HepG2 (cell line): Measurements from ENCODE around the gene SIGLEC14. TPM values are rescaled to one million over a fixed set of nuclear protein-coding genes. Genes with fewer than 3 reads are reported as not detected.
A peak's percentile ranks its signal among the peaks of the same experiment; 100 is the strongest.

Experiments
- ARHGAP35 ChIP-seq: sonication (generic); formaldehyde crosslinking; IDR thresholded peaks from 2 replicates; pipeline ENCODE4 v1.9.0; 2022; ENCODE audit warnings: mild to moderate bottlenecking, inconsistent platforms, moderate library complexity, missing genetic modification reagents, borderline replicate concordance
- CENPBD1 ChIP-seq: sonication (generic); formaldehyde crosslinking; IDR thresholded peaks from 2 replicates; pipeline ENCODE4 v1.8.0; 2022; ENCODE audit warnings: missing genetic modification reagents, low read depth, mild to moderate bottlenecking, borderline replicate concordance
- CERS6 ChIP-seq: sonication (generic); formaldehyde crosslinking; IDR thresholded peaks from 2 replicates; pipeline ENCODE4 v1.5.0; 2020; ENCODE audit warnings: missing genetic modification reagents
- FOXA1 ChIP-seq, 2 experiments: fragments of 450-650 bp in 1 of 2; sonication (generic) in 1 of 2; formaldehyde crosslinking in 1 of 2; IDR thresholded peaks; 2 replicates each; pipeline versions ENCODE4 v1.4.0 to v1.6.1; 2016 to 2020; ENCODE audit warnings: missing genetic modification reagents in 1 of 2
- HOXA5 ChIP-seq: sonication (generic); formaldehyde crosslinking; IDR thresholded peaks from 2 replicates; pipeline ENCODE4 v1.4.0; 2020; ENCODE audit warnings: missing genetic modification reagents
- IRF1 ChIP-seq: sonication (generic); formaldehyde crosslinking; IDR thresholded peaks from 2 replicates; pipeline ENCODE4 v1.4.0; 2020; ENCODE audit warnings: low read depth, mild to moderate bottlenecking, missing genetic modification reagents
- MATR3 ChIP-seq: sonication (generic); formaldehyde crosslinking; IDR thresholded peaks from 2 replicates; pipeline ENCODE4 v1.4.0; 2020; ENCODE audit warnings: missing genetic modification reagents
- PHB2 ChIP-seq: fragments of 450-650 bp; IDR thresholded peaks from 2 replicates; pipeline ENCODE4 v1.6.1; 2018; ENCODE audit not compliant: partially characterized antibody
- SKI ChIP-seq: fragments of 450-650 bp; IDR thresholded peaks from one replicate; pipeline ENCODE4 v1.6.1; 2018; ENCODE audit warnings: mild to moderate bottlenecking; ENCODE audit not compliant: partially characterized antibody
- TFDP1 ChIP-seq: IDR thresholded peaks from 2 replicates; pipeline ENCODE4 v1.6.1; 2016; ENCODE audit warnings: missing compliant biosample characterization, missing genetic modification reagents, borderline replicate concordance
- THAP7 ChIP-seq: sonication (generic); formaldehyde crosslinking; IDR thresholded peaks from 2 replicates; pipeline ENCODE4 v1.8.1; 2023; ENCODE audit warnings: mild to moderate bottlenecking, missing genetic modification reagents
- U2AF1 ChIP-seq: fragments of 200-400 bp; formaldehyde crosslinking; optimal IDR thresholded peaks from 2 replicates; pipeline ENCODE3; 2017; ENCODE audit warnings: mild to moderate bottlenecking, low read depth, low read length
- ZNF20 ChIP-seq: sonication (generic); formaldehyde crosslinking; IDR thresholded peaks from 2 replicates; pipeline ENCODE4 v1.4.0; 2020; ENCODE audit warnings: mild to moderate bottlenecking, moderate library complexity, missing genetic modification reagents
- ZNF232 ChIP-seq: sonication (generic); formaldehyde crosslinking; IDR thresholded peaks from 2 replicates; pipeline ENCODE4 v1.4.0; 2020; ENCODE audit warnings: missing genetic modification reagents, borderline replicate concordance
- ZNF260 ChIP-seq: sonication (generic); formaldehyde crosslinking; IDR thresholded peaks from 2 replicates; pipeline ENCODE4 v1.4.0; 2020; ENCODE audit warnings: missing genetic modification reagents, low read depth, mild to moderate bottlenecking, borderline replicate concordance
- ZNF441 ChIP-seq: sonication (generic); formaldehyde crosslinking; IDR thresholded peaks from 2 replicates; pipeline ENCODE4 v1.7.0; 2021; ENCODE audit warnings: missing genetic modification reagents, borderline replicate concordance
- ZZZ3 ChIP-seq: sonication (generic); formaldehyde crosslinking; IDR thresholded peaks from 2 replicates; pipeline ENCODE4 v1.4.0; 2020; ENCODE audit warnings: missing genetic modification reagents, mild to moderate bottlenecking, borderline replicate concordance
- polyA plus RNA-seq, 8 experiments: library from polyadenylated mRNA; depleted of rRNA in 3 of 8; stranded (reverse) in 7 of 8; unstranded in 1 of 8; fragments of >200 nt; fragmentation: Illumina TruSeq in 4 of 8; extraction: Trizol in 4 of 8; gene quantifications; 2 replicates each; pipeline versions ENCODE4 v1.2.1 to v1.2.3, GENCODE V29; 2011 to 2016; ENCODE audit warnings: low read depth in 4 of 8, missing spikeins in 1 of 8, mixed read lengths in 1 of 8; ENCODE audit not compliant: insufficient read depth in 1 of 8
- total RNA-seq, 5 experiments: library from RNA; depleted of rRNA; stranded (reverse); fragments of >200 nt; fragmentation: Illumina TruSeq; extraction: Trizol; gene quantifications; 2 replicates each; pipeline ENCODE4 v1.2.3, GENCODE V29; 2016; ENCODE audit warnings: low read depth in 1 of 5
- TF ChIP-seq, protein P1 (sequence below): sonication (generic); formaldehyde crosslinking; IDR thresholded peaks from 2 replicates; pipeline ENCODE4 v1.4.0; 2020; ENCODE audit warnings: mild to moderate bottlenecking, low read depth, missing genetic modification reagents
- TF ChIP-seq, protein P2 (sequence below): sonication (generic); formaldehyde crosslinking; IDR thresholded peaks from 2 replicates; pipeline ENCODE4 v1.5.0; 2020; ENCODE audit warnings: missing genetic modification reagents
- TF ChIP-seq, protein P3 (sequence below): sonication (generic); formaldehyde crosslinking; IDR thresholded peaks from 2 replicates; pipeline ENCODE4 v1.5.0; 2020; ENCODE audit warnings: missing genetic modification reagents

SIGLEC14 gene
- total and polyA plus RNA-seq, 2 of the 13 experiments (the other 11 are each of a cell fraction or from before 2014, with no cell fraction given), result 0.05 to 0.09 TPM

- TF ChIP-seq IRF1 (CRISPR knock-in tag) (no peak), MATR3 (CRISPR knock-in tag) (no peak), ZNF232 (CRISPR knock-in tag) (peak; percentile 99), ZNF20 (CRISPR knock-in tag) (no peak), HOXA5 (peak; percentile 95), FOXA1 (IDR thresholded peaks at IDR 0.05) (no peak), FOXA1 (CRISPR knock-in tag; IDR thresholded peaks at IDR 0.05) (no peak), CERS6 (CRISPR knock-in tag) (0 out of 2 replicates have a peak, but pooled peaks have one; percentile 88), SKI (no peak), PHB2 (no peak), ZNF441 (CRISPR knock-in tag) (peak; percentile 91), CENPBD1 (CRISPR knock-in tag) (no peak), ARHGAP35 (CRISPR knock-in tag) (peak; percentile 88; the same call in 1 of the 2 replicates), U2AF1 (no peak), ZNF260 (CRISPR knock-in tag) (no peak), THAP7 (CRISPR knock-in tag) (no peak; the same call in 1 of the 2 replicates), TFDP1 (peak; percentile 39; the same call in 1 of the 2 replicates), ZZZ3 (CRISPR knock-in tag) (no peak)
- TF ChIP-seq, protein P1, sequence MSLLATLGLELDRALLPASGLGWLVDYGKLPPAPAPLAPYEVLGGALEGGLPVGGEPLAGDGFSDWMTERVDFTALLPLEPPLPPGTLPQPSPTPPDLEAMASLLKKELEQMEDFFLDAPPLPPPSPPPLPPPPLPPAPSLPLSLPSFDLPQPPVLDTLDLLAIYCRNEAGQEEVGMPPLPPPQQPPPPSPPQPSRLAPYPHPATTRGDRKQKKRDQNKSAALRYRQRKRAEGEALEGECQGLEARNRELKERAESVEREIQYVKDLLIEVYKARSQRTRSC, result peak; percentile 70; the same call in 1 of the 2 replicates
- TF ChIP-seq, protein P2, sequence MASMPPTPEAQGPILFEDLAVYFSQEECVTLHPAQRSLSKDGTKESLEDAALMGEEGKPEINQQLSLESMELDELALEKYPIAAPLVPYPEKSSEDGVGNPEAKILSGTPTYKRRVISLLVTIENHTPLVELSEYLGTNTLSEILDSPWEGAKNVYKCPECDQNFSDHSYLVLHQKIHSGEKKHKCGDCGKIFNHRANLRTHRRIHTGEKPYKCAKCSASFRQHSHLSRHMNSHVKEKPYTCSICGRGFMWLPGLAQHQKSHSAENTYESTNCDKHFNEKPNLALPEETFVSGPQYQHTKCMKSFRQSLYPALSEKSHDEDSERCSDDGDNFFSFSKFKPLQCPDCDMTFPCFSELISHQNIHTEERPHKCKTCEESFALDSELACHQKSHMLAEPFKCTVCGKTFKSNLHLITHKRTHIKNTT (CRISPR knock-in tag), result no peak
- TF ChIP-seq, protein P3, sequence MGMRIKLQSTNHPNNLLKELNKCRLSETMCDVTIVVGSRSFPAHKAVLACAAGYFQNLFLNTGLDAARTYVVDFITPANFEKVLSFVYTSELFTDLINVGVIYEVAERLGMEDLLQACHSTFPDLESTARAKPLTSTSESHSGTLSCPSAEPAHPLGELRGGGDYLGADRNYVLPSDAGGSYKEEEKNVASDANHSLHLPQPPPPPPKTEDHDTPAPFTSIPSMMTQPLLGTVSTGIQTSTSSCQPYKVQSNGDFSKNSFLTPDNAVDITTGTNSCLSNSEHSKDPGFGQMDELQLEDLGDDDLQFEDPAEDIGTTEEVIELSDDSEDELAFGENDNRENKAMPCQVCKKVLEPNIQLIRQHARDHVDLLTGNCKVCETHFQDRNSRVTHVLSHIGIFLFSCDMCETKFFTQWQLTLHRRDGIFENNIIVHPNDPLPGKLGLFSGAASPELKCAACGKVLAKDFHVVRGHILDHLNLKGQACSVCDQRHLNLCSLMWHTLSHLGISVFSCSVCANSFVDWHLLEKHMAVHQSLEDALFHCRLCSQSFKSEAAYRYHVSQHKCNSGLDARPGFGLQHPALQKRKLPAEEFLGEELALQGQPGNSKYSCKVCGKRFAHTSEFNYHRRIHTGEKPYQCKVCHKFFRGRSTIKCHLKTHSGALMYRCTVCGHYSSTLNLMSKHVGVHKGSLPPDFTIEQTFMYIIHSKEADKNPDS (CRISPR knock-in tag), result no peak
These were observed 38.6 kb downstream of the SIGLEC14 start (continued) for GRCh38 chr19:51607920-51608562.
